ENCODE results near the gene DNMBP.

GRCh38 chr10:100037758-100038315, 28.1 kb upstream of the DNMBP start:
- TF ChIP-seq SIN3A (IDR thresholded peaks at IDR 0.05; ENCODE audit: borderline replicate concordance, insufficient read depth, low read length), result no peak
- TF ChIP-seq REST (IDR thresholded peaks at IDR 0.05; ENCODE audit: insufficient read depth in 1 of 2, low read depth in 2 of 2, low read length in 2 of 2), result no peak
- TF ChIP-seq POLR2AphosphoS5 (IDR thresholded peaks at IDR 0.05; ENCODE audit: low read depth, low read length), result no peak
- no peak for TF ChIP-seq TAF1 (IDR thresholded peaks at IDR 0.05; ENCODE audit: borderline replicate concordance, insufficient read depth, low read length)
- no peak for TF ChIP-seq FOXP2 (optimal IDR thresholded peaks at IDR 0.05; ENCODE audit: borderline replicate concordance, extremely low read depth, extremely low read length, insufficient read depth)

All from PFSK-1 (cell line).